ENCODE data around the gene SLC16A13.
"Not testable (repeated sequence)": the region's sequence is repeated elsewhere in the genome, so short reads cannot be mapped to it uniquely, and the experiment has no call there.

Gene SLC16A13

DNA sequence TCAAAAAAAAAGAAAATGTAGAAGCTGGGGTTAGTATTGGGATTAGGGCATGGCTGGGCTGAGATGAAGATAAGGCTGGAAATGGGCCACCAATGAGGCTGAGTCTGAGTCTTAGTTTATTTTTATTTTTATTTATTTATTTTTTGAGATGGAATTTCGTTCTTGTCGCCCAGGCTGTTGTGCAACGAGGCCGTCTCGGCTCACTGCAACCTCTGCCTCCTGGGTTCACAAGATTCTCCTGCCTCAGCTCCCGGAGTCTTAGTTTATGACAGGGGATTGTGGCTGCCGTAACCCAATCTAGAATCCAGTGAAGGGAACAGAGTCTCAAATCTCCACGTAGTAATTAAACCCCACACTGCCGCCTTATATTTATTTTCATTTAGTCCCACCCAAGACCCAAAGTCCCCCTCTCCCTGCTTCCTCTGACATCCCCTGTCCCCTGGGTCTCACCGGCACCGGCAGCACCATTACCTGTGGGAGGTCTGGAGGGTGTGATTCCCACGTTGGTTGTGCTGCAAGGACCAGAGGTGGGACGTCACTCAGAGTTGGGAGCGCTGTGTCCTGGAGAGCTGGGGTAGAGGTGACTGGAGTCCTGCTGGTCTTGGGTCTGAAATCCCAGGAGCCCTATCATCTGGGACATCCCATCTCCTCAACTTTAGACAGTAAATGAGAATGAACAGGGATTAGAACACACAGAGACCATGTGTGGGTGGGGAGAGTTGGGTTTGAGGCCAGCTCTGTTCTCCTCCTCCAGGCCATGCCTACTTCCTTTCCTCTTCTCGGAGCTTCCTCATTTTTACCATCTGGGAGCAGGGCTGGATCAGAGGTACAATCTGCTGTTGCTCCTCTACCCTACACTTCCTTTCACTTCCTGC, 44.0 kb downstream of the SLC16A13 start, which contains the start of gene CLEC10A:
CLEC10A (minus strand) TSS at position 671 of the 875 bp plus-strand sequence. CDS start 1,439 bp downstream, outside the sequence.
- H3K4me3 ChIP-seq (ENCODE audit: low read depth in 1 of 2, low read length in 2 of 2): peak within 1 kb of the TSS; percentile 19 to 28
- H3K36me3 ChIP-seq (ENCODE audit: control insufficient read depth in 1 of 2, insufficient read depth in 2 of 2, low read length in 2 of 2): no peaks in the 10 kb centered on the region
- H3K4me1 ChIP-seq (ENCODE audit: control insufficient read depth in 1 of 2, insufficient read depth in 2 of 2, low read length in 2 of 2): no peaks in the 10 kb centered on the region
- H3K27me3 ChIP-seq (ENCODE audit: control insufficient read depth in 1 of 2, insufficient read depth in 2 of 2, low read length in 2 of 2): no peaks in the 10 kb centered on the region
- H3K9ac ChIP-seq (ENCODE audit: low read depth in 1 of 2, low read length in 2 of 2): no peak within 1 kb of the TSS
- H3K27ac ChIP-seq (ENCODE audit: low read depth, low read length): no peak within 1 kb of the TSS
- no peaks in the 10 kb centered on the region for H3K9me3 ChIP-seq (ENCODE audit: control insufficient read depth in 1 of 2, low read length in 2 of 2)

DNA sequence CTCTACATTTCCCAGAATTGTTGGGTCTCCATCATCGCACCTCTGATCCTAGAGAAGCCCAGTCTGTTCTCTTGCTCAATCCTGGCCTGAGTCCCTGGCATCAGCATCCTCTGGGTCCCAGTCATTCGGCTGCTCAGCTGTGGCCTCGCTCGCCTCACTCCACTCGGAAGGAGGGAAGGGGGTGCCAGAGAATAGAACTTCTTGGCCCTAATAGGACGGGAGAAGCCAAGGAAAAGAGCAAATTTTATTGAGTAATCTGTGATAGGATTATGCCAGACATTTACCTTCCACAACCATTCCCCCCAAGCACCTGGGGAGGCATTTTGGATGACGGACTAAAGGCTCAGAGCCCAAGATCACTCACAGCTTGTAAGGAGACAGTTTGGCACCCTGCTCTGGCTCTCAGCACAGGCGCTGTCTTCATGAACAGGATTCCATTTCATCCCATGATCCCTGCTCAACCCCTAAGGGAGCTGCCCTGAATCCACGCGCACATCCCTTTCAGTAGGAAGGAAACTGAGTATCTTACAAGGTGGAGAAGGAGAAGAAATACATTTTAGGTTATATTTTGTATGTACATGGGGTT, 44.7 kb downstream of the SLC16A13 start:
- no peak overlapping the region for H3K9ac ChIP-seq (ENCODE audit: low read depth in 1 of 2, low read length in 2 of 2)
- H3K4me1 ChIP-seq (ENCODE audit: control insufficient read depth in 1 of 2, insufficient read depth in 2 of 2, low read length in 2 of 2): no peaks in the 10 kb centered on the region
- no peak overlapping the region for H3K27ac ChIP-seq (ENCODE audit: low read depth, low read length)
- no peaks in the 10 kb centered on the region for H3K9me3 ChIP-seq (ENCODE audit: control insufficient read depth in 1 of 2, low read length in 2 of 2)
- no peaks in the 10 kb centered on the region for H3K27me3 ChIP-seq (ENCODE audit: control insufficient read depth in 1 of 2, insufficient read depth in 2 of 2, low read length in 2 of 2)
- no peaks in the 10 kb centered on the region for H3K36me3 ChIP-seq (ENCODE audit: control insufficient read depth in 1 of 2, insufficient read depth in 2 of 2, low read length in 2 of 2)
- H3K4me3 ChIP-seq (ENCODE audit: low read depth in 1 of 2, low read length in 2 of 2): no peak overlapping the region

DNA sequence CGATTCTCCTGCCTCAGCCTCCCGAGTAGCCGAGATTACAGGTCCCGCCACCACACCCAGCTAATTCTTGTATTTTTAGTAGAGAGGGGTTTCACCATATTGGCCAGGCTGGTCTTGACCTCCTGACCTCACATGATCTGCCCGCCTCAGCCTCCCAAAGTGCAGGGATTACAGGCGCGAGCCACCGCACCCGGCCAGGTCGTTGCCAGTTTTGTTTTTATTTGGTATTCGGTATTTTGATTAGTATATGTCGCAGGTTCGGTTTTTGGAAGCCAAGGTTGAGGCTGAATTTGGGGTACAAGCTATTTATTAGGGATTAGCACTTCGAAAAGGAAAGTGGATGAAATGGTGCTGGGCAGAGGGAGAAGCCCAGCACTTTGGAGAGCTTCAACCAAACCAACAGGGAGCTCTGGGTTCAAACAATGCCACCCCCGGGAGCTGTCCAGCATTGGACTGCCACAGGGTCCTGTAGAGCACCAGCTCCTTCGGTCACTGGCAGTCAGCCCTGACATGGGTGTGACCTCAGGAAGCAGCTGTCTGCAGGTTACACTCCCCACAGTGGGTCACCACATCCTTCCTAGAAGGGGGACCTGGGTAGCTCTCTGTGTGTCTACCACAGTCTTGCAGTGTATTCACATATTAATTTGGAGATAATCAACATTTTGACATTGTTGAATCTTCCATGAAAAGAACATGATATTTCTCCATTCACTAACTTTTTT, 45.7 kb downstream of the SLC16A13 start:
- Histone ChIP-seq H3K9me3 (ENCODE audit: control insufficient read depth in 1 of 2, low read length in 2 of 2) (no peaks in the 10 kb centered on the region), H3K4me1 (ENCODE audit: control insufficient read depth in 1 of 2, insufficient read depth in 2 of 2, low read length in 2 of 2) (no peaks in the 10 kb centered on the region), H3K36me3 (ENCODE audit: control insufficient read depth in 1 of 2, insufficient read depth in 2 of 2, low read length in 2 of 2) (no peaks in the 10 kb centered on the region), H3K27ac (ENCODE audit: low read depth, low read length) (no peak overlapping the region), H3K4me3 (ENCODE audit: low read depth in 1 of 2, low read length in 2 of 2) (no peak overlapping the region), H3K9ac (ENCODE audit: low read depth in 1 of 2, low read length in 2 of 2) (no peak overlapping the region), H3K27me3 (ENCODE audit: control insufficient read depth in 1 of 2, insufficient read depth in 2 of 2, low read length in 2 of 2) (no peaks in the 10 kb centered on the region)

DNA sequence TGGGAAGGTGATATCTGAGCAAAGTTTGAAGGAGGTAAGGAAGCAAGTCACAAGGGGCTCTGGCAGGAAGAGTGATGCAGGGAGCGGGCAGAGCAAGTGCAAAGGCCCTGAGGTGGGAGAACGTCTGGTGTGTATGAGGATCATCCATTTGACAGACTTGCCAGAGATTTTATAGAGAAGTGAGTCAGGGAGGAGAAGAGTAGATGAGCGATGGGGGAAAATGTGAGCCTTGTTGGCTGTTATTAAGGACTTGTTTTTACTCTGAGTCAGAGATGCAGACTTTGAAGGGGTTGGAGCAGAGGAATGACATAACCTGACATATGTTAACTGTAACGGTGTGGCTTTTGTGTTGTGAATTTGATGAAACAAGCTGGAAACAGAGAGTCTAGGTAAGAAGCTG, 47.8 kb downstream of the SLC16A13 start:
- H3K4me1 ChIP-seq (ENCODE audit: control insufficient read depth in 1 of 2, insufficient read depth in 2 of 2, low read length in 2 of 2): no peaks in the 10 kb centered on the region
- H3K27me3 ChIP-seq (ENCODE audit: control insufficient read depth in 1 of 2, insufficient read depth in 2 of 2, low read length in 2 of 2): no peaks in the 10 kb centered on the region
- H3K36me3 ChIP-seq (ENCODE audit: control insufficient read depth in 1 of 2, insufficient read depth in 2 of 2, low read length in 2 of 2): no peaks in the 10 kb centered on the region
- H3K27ac ChIP-seq (ENCODE audit: low read depth, low read length): no peak overlapping the region
- H3K4me3 ChIP-seq (ENCODE audit: low read depth in 1 of 2, low read length in 2 of 2): no peak overlapping the region
- H3K9me3 ChIP-seq (ENCODE audit: control insufficient read depth in 1 of 2, low read length in 2 of 2): no peaks in the 10 kb centered on the region
- no peak overlapping the region for H3K9ac ChIP-seq (ENCODE audit: low read depth in 1 of 2, low read length in 2 of 2)

DNA sequence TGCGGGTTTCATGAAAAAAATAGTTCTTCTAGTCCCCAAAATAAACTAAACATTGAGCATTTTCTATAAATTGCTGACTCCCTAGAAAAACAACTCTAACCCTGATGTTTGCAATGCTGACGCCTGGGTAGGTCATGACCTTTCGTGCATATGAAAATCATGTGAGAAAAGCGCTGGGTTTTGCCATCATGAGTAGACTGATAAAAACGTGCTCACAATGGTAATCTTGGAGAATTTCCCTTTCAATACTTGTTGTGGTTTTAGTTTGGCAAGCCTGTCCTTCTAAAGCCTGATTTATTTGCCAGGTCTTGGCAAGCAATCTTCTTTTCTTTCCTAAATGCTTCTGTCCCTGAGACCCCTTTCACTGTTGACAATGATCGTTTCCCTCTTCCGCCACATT, 48.3 kb downstream of the SLC16A13 start:
- Histone ChIP-seq H3K9me3 (ENCODE audit: control insufficient read depth in 1 of 2, low read length in 2 of 2) (no peaks in the 10 kb centered on the region), H3K4me3 (ENCODE audit: low read depth in 1 of 2, low read length in 2 of 2) (no peak overlapping the region), H3K27ac (ENCODE audit: low read depth, low read length) (no peak overlapping the region), H3K27me3 (ENCODE audit: control insufficient read depth in 1 of 2, insufficient read depth in 2 of 2, low read length in 2 of 2) (no peaks in the 10 kb centered on the region), H3K36me3 (ENCODE audit: control insufficient read depth in 1 of 2, insufficient read depth in 2 of 2, low read length in 2 of 2) (no peaks in the 10 kb centered on the region), H3K4me1 (ENCODE audit: control insufficient read depth in 1 of 2, insufficient read depth in 2 of 2, low read length in 2 of 2) (no peaks in the 10 kb centered on the region), H3K9ac (ENCODE audit: low read depth in 1 of 2, low read length in 2 of 2) (no peak overlapping the region)

DNA sequence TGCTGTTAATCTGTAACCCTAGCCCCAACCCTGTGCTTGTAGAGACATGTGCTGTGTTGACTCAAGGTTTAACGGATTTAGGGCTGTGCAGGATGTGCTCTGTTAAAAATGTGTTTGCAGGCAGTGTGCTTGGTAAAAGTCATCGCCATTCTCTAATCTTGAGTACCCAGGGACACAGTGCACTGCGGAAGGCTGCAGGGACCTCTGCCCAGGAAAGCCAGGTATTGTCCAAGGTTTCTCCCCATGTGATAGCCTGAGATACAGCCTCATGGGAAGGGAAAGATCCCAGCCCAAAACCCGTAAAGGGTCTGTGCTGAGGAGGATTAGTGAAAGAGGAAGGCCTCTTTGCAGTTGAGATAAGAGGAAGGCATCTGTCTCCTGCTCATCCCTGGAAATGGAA, 52.6 kb downstream of the SLC16A13 start:
- not testable (repeated sequence) for H3K4me1 ChIP-seq (ENCODE audit: control insufficient read depth in 1 of 2, insufficient read depth in 2 of 2, low read length in 2 of 2); H3K4me3 ChIP-seq (ENCODE audit: low read depth in 1 of 2, low read length in 2 of 2); H3K9me3 ChIP-seq (ENCODE audit: control insufficient read depth in 1 of 2, low read length in 2 of 2)

DNA sequence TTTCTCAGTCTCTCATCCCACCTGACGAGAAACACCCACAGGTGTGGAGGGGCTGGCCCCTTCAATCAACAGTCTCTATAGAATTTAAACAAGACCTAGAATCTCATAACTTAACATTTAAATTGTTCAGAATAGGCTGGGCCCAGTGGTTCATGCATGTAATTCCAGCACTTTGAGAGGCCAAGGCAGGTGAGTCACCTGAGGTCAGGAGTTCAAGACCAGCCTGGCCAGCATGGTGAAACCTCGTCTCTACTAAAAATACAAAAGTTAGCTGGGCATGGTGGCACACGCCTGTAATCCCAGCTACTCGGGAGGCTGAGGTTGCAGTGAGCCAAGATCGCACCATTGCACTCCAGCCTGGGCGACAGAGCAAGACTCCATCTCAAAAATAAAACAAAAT, 53.8 kb downstream of the SLC16A13 start:
- H3K27ac ChIP-seq (ENCODE audit: low read depth, low read length); H3K4me1 ChIP-seq (ENCODE audit: control insufficient read depth in 1 of 2, insufficient read depth in 2 of 2, low read length in 2 of 2); H3K9ac ChIP-seq (ENCODE audit: low read depth in 1 of 2, low read length in 2 of 2); H3K27me3 ChIP-seq (ENCODE audit: control insufficient read depth in 1 of 2, insufficient read depth in 2 of 2, low read length in 2 of 2); H3K36me3 ChIP-seq (ENCODE audit: control insufficient read depth in 1 of 2, insufficient read depth in 2 of 2, low read length in 2 of 2); H3K4me3 ChIP-seq (ENCODE audit: low read depth in 1 of 2, low read length in 2 of 2); H3K9me3 ChIP-seq (ENCODE audit: control insufficient read depth in 1 of 2, low read length in 2 of 2): not testable (repeated sequence)

More for the DNA sequence above, 52.6 kb downstream of the SLC16A13 start:
- H3K9ac ChIP-seq (ENCODE audit: low read depth in 1 of 2, low read length in 2 of 2); H3K27ac ChIP-seq (ENCODE audit: low read depth, low read length); H3K36me3 ChIP-seq (ENCODE audit: control insufficient read depth in 1 of 2, insufficient read depth in 2 of 2, low read length in 2 of 2); H3K27me3 ChIP-seq (ENCODE audit: control insufficient read depth in 1 of 2, insufficient read depth in 2 of 2, low read length in 2 of 2): not testable (repeated sequence)

All from duodenal mucosa (tissue), 2 donors.